Activated CD4-positive, CD25-positive, alpha-beta regulatory T cell (primary cell): ENCODE data around the gene ZC2HC1C.
A peak's percentile ranks its signal among the peaks of the same experiment; 100 is the strongest.

Experiments used
- DNase-seq, 4 experiments: peaks; one replicate each; lab custom pipeline; 2025; lab: John Stamatoyannopoulos, UW

The ZC2HC1C gene

GRCh38 chr14:75069121-75069810 is at the start of gene ZC2HC1C:
Gene ZC2HC1C, plus strand, starts transcription at chr14:75069641. Its CDS starts 933 bp downstream, at chr14:75070574.
- peak; percentile 37 to 44 (median 41) for DNase-seq

- DNase-seq, result no peak
Measured at GRCh38 chr14:75022655-75023054, 46.8 kb upstream of the ZC2HC1C start.

GRCh38 chr14:75023108-75023507 is 46.3 kb upstream of the ZC2HC1C start:
- DNase-seq, result no peak

GRCh38 chr14:75025082-75025481 is 44.4 kb upstream of the ZC2HC1C start:
- no peak for DNase-seq

GRCh38 chr14:75025876-75026275 is 43.6 kb upstream of the ZC2HC1C start:
- DNase-seq, result no peak

GRCh38 chr14:75030147-75030546 is 39.3 kb upstream of the ZC2HC1C start:
- DNase-seq, result no peak

- DNase-seq, result no peak
Measured at GRCh38 chr14:75032939-75033338, 36.5 kb upstream of the ZC2HC1C start.

- no peak for DNase-seq
Measured at GRCh38 chr14:75040507-75040906, 28.9 kb upstream of the ZC2HC1C start.

GRCh38 chr14:75040959-75041358 is 28.5 kb upstream of the ZC2HC1C start:
- no peak for DNase-seq

- no peak for DNase-seq
Measured at GRCh38 chr14:75041613-75042012, 27.8 kb upstream of the ZC2HC1C start.

- DNase-seq, result no peak
Measured at GRCh38 chr14:75042035-75042434, 27.4 kb upstream of the ZC2HC1C start.

- no peak for DNase-seq
Measured at GRCh38 chr14:75044322-75044721, 25.1 kb upstream of the ZC2HC1C start.

- no peak for DNase-seq
Measured at GRCh38 chr14:75044752-75045151, 24.7 kb upstream of the ZC2HC1C start.

GRCh38 chr14:75046275-75046674 is 23.2 kb upstream of the ZC2HC1C start:
- DNase-seq, result no peak

GRCh38 chr14:75046899-75047298 is 22.5 kb upstream of the ZC2HC1C start:
- no peak for DNase-seq

- no peak for DNase-seq
Measured at GRCh38 chr14:75047506-75047905, 21.9 kb upstream of the ZC2HC1C start.

GRCh38 chr14:75048101-75048500 is 21.3 kb upstream of the ZC2HC1C start:
- no peak for DNase-seq

- no peak for DNase-seq
Measured at GRCh38 chr14:75049136-75049535, 20.3 kb upstream of the ZC2HC1C start.

- DNase-seq, result no peak
Measured at GRCh38 chr14:75049731-75050201, 19.7 kb upstream of the ZC2HC1C start.

- peak; percentile 42 to 68 (median 61) for DNase-seq
Measured at GRCh38 chr14:75050852-75051555, 18.4 kb upstream of the ZC2HC1C start, which contains the start of gene MLH3. Gene MLH3, minus strand, starts transcription at chr14:75051467. Its CDS starts 1,812 bp downstream, at chr14:75049655.

GRCh38 chr14:75051556-75051899 is 17.9 kb upstream of the ZC2HC1C start:
- no peak for DNase-seq

GRCh38 chr14:75053396-75054291 is 15.8 kb upstream of the ZC2HC1C start:
- DNase-seq, result no peak
